Stromal cell of bone marrow (primary cell): ENCODE results near the gene SH3GL3.

Experiments
- DNase-seq: peaks from one replicate; pipeline ENCODE4 v3.0.0-alpha.2; 2012; ENCODE audit warnings: low read depth

Gene SH3GL3

GRCh38 chr15:83446904-83447709 is at the start of gene SH3GL3:
SH3GL3 (plus strand) TSS chr15:83447341; CDS start chr15:83447534, 193 bp downstream.
- DNase-seq = peak; percentile 57

- peak; percentile 46 for DNase-seq
Measured at GRCh38 chr15:83398626-83399025, 48.5 kb upstream of the SH3GL3 start.

GRCh38 chr15:83404121-83404520 is 43.0 kb upstream of the SH3GL3 start:
- DNase-seq = no peak

- DNase-seq = no peak
Measured at GRCh38 chr15:83410532-83410931, 36.6 kb upstream of the SH3GL3 start.

- DNase-seq = no peak
Measured at GRCh38 chr15:83413054-83413719, 34.0 kb upstream of the SH3GL3 start.

DNA sequence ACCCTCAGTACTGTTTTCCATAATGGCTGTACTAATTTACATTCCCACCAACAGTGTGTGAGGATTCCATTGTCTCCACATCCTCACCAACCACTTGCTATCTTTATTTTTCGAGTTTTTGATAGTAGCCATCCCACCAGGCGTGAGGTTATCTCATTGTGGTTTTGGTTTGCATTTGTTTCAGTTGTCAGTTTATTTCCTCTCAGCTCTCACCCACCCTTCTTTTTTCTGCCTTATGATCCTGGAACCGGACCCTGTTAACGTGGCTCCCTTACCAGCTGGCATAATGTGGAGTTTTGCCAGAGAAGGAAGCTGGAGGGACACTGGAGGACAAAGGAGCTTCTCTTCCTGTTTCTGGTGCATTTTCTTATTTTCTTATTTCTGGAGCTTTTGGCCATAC is 25.1 kb upstream of the SH3GL3 start:
- DNase-seq = no peak

- no peak for DNase-seq
Measured at GRCh38 chr15:83422541-83422940, 24.6 kb upstream of the SH3GL3 start.

DNA sequence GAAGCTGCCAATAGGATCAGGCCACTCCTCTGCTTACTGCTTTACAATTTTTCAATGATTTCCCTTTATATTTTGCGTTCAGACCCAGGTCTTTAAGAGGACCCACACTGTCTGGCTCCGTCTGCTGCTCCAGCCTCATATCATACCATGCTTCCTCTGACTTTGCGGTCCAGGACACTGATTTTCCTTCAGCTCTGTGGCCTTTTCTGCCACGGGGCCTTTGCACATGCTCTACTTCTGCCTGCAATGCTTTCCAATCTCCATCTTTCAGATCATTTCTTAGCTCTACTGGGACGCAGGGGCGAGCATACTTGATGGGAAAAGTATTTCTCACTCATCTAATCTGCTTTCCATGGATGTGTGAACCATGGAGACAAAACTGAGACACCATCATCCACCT is 23.0 kb upstream of the SH3GL3 start:
- DNase-seq = no peak

DNA sequence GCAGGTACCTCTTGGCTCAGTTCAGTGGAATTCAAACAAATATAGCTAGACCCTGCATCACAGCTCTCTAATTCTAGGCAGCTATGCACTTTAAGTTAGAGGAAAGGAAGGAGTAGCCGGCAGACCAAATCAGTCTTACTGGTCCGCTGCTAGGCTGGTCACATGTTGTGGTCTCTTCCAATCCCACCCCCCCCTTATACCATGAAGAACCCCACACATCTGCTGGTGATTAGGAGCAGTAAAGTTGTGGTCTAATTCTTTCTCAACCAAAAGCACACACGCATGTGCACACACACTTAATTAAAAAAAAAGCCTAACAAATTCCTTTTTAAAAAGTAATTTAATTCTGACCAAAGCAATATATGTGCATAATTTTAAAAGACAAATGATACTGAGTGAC is 16.7 kb upstream of the SH3GL3 start:
- DNase-seq = no peak

- DNase-seq = no peak
Measured at GRCh38 chr15:83431521-83431920, 15.6 kb upstream of the SH3GL3 start.

- peak; percentile 28 for DNase-seq
Measured at GRCh38 chr15:83435202-83435601, 11.9 kb upstream of the SH3GL3 start.

DNA sequence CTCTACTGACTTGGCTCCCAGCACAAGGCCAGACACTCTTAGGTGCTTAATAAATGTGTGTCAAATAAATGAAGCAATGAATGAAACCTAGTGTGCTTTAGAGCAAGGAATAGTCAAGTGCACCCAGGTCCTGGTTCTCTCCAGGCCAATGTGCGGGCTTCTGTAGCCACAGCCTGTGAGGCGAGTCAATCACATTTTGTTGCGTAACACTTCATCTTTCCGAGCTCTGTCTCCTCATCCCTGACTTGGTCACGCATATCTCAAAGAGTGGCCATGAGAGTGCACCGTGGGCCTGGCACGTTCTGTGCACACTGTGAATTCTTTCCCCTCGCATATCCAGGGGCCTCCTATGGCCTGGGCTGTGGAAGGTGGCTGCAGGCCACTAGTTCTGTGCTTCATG is 11.4 kb upstream of the SH3GL3 start:
- no peak for DNase-seq

- peak; percentile 31 for DNase-seq
Measured at GRCh38 chr15:83436513-83437158, 10.5 kb upstream of the SH3GL3 start.

GRCh38 chr15:83443076-83443847 is 3.9 kb upstream of the SH3GL3 start:
- DNase-seq = no peak

DNA sequence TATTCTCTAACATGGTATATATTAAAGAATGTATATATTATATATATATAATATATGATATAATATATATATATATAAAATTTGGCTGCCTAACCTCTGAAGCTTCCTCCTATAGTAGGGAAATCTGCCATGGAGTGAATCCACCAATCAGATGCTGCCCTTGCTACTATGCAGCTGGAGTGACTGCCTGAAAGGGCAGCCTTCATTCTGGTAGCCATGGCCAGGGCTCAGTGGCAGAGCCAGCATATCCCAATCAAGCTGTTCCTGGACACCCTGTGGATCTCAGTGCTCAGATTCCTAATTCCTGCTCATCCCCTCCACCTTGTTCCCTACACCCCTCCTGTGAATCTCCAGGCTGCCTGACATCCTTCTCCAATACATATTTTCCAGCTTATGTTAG is 2.2 kb upstream of the SH3GL3 start:
- DNase-seq = no peak

DNA sequence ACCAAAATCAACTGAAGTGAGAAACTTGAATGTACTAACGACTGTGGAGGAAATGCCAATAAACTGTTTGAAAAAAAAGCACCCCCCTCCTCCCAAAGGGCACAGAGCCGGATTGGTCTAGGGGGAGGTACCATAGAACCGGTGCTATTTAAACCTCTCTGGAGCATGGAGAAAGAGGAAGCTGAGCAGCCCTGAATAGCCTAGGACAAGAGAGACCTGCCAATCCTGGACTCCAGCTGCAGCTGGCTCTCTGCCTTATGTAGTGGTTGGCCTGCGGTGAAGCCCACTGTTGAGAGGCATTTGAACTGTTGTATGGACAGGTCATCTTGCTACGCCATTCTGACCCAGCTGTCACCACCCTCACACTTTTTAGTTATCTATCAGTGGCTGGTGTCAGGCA is 1.5 kb upstream of the SH3GL3 start:
- no peak for DNase-seq

DNA sequence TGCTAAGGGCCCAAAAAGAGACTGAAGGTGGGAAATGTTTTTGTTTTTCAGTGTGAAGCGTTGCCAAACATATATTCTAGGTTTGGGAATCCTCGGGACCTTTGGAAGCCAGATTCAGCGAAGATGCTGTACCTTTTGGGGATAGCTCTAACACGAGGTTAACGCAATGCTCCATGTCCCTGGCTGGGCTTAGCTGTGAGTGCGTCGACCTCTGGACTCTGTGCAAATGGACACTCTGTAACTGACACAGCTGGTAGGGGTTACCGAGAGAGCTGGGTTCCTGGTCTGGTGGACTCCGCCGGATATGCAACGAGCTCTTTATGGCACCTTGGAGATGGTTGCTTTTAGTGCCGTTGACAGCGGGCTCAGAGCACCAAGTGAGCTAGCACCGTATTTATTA is 724 bp upstream of the SH3GL3 start:
- DNase-seq = no peak

DNA sequence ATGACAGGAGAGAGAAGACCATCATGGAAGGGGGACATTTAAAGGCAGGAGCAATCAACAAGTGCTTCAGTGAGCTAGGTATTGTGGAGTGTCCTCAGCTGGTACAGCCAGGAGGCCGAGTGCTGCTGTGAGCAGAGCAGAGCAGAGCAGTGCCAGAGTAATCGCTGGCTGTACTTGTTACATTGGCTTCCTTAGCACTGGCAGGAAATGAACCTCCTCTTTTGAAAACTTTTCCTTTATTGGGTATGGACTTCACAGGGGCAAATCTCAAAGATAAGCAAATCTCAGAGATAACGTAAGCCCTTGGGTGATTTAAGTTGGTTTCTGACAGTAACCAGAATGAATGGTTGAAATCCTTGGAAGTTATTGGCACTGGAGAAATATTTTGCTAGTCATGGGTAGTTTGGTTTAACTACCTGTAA is 2.1 kb downstream of the SH3GL3 start:
- no peak for DNase-seq

- peak; percentile 51 for DNase-seq
Measured at GRCh38 chr15:83449937-83450506, 2.9 kb downstream of the SH3GL3 start.

- no peak for DNase-seq
Measured at GRCh38 chr15:83457149-83457548, 10.0 kb downstream of the SH3GL3 start.

DNA sequence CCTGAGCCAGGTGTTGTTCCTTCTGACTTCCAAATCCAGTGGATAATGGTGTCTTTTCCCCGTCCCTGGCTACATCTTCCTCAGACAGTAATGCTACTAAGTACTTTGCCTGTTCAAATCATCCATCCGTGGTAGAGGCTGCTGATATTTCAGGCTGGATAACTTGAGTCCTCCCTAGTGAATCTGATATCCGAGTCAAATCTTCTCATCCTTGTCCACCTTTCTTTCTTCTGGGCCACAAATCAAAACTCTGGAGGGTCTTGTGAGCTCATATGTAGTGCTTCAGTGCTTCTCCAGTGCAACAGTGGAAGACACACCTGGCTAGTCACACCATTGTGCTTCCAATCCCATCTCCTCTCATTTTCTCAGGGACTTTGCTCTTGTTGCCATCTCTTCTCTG is 11.2 kb downstream of the SH3GL3 start:
- no peak for DNase-seq

DNA sequence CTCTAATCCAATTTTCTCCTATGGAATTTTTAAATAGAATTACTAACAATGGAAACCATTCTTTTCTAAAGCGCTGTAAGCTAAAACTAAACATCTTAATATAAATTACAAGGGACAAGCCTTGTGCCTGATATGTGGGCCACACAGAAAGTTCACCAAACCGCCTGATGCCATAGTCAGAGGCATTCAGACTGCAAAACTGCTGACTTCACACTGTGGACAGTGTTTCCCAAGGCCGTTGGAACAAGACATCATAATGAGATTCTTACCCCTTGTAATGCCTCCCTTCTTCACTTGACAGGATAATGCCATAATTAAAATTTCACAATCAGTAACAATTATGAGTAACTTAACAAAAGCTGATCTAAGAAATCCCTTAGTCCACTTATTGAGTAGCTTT is 14.9 kb downstream of the SH3GL3 start:
- DNase-seq = no peak
